GM19099 (cell line): ENCODE results near the gene PRKCQ.

ENCODE experiments used
- POLR2A ChIP-seq: IDR thresholded peaks from 3 replicates; pipeline ENCODE4 v1.6.1; 2011; ENCODE audit warnings: low read depth; ENCODE audit not compliant: insufficient read length; ENCODE audit errors: extremely low read depth

Gene PRKCQ

GRCh38 chr10:6497620-6498019 lies 82.5 kb downstream of the PRKCQ start:
- no peak for TF ChIP-seq POLR2A

- TF ChIP-seq POLR2A: no peak
Observed at GRCh38 chr10:6494936-6495592, 85.0 kb downstream of the PRKCQ start.

- TF ChIP-seq POLR2A: no peak
Observed at GRCh38 chr10:6494442-6494819, 85.6 kb downstream of the PRKCQ start.

- TF ChIP-seq POLR2A: no peak
Observed at GRCh38 chr10:6493521-6494441, 86.3 kb downstream of the PRKCQ start.

GRCh38 chr10:6492896-6493295 lies 87.2 kb downstream of the PRKCQ start:
- TF ChIP-seq POLR2A: no peak

GRCh38 chr10:6491841-6492609 lies 88.1 kb downstream of the PRKCQ start:
- TF ChIP-seq POLR2A: no peak

GRCh38 chr10:6490614-6491013 lies 89.5 kb downstream of the PRKCQ start:
- TF ChIP-seq POLR2A: no peak

- no peak for TF ChIP-seq POLR2A
Observed at GRCh38 chr10:6487920-6488319, 92.2 kb downstream of the PRKCQ start.

GRCh38 chr10:6486309-6486708 lies 93.8 kb downstream of the PRKCQ start:
- no peak for TF ChIP-seq POLR2A

GRCh38 chr10:6482737-6483357 lies 97.2 kb downstream of the PRKCQ start:
- TF ChIP-seq POLR2A: no peak

GRCh38 chr10:6478722-6479121 lies 101.4 kb downstream of the PRKCQ start:
- TF ChIP-seq POLR2A: no peak

GRCh38 chr10:6476989-6477388 lies 103.1 kb downstream of the PRKCQ start:
- TF ChIP-seq POLR2A: no peak

GRCh38 chr10:6474871-6475270 lies 105.2 kb downstream of the PRKCQ start:
- no peak for TF ChIP-seq POLR2A

- no peak for TF ChIP-seq POLR2A
Observed at GRCh38 chr10:6473901-6474370, 106.1 kb downstream of the PRKCQ start.

- TF ChIP-seq POLR2A: no peak
Observed at GRCh38 chr10:6473430-6473829, 106.6 kb downstream of the PRKCQ start.

- no peak for TF ChIP-seq POLR2A
Observed at GRCh38 chr10:6470894-6471618, 109.0 kb downstream of the PRKCQ start.
